Measurements from ENCODE around the gene S1PR1.
A peak's percentile ranks its signal among the peaks of the same experiment; 100 is the strongest.
"Not testable (repeated sequence)": the region's sequence is repeated elsewhere in the genome, so short reads cannot be mapped to it uniquely, and the experiment has no call there.

S1PR1 gene

GRCh38 chr1:101236516-101237228, at the start of gene S1PR1:
Gene S1PR1 (plus strand): TSS chr1:101237019. CDS start chr1:101238985, 1,966 bp downstream.
- TF ChIP-seq CTCF (IDR thresholded peaks at IDR 0.05; ENCODE audit: extremely low read depth, missing control alignments): no peak
- DNase-seq (ENCODE audit: low spot score): peak; percentile 15

DNA sequence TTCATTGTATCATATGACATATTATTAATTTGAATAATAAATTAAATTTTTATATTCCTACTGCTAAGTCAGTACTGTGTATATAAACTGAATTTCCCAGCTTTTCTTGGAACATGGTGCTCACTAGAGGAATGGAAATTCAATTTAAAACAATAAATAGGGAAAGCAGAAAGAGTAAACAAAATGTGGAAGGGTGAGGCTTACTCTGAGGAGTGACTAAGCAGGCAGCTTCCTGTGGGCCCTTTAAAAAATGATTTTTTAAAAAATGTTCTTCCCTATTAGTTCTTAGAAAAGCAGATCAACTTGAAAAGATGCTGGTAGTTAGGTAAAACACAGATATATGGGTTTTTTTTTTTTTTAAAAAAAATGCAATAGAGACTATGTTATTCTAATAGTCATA, 49.5 kb upstream of the S1PR1 start:
- TF ChIP-seq CTCF (IDR thresholded peaks at IDR 0.05; ENCODE audit: extremely low read depth, missing control alignments): no peak
- DNase-seq (ENCODE audit: low spot score): no peak

DNA sequence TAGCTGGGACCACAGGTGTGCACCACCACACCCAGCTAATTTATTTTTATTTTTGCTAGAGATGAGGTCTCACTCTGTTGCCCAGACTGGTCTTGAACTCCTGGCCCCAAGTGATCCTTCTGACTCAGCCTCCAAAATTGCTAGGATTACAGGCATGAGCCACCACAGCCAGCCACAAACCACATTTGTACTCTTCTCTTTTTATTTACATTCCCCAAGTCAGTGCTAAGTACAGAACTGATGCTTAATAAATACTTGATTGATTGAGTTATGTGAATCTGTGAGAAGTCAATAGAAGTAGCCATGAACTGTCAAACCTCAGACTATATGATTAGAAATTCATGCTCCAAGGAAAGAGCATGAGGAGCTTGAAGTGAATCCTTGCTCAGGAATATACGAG, 48.5 kb upstream of the S1PR1 start:
- no peak for TF ChIP-seq CTCF (IDR thresholded peaks at IDR 0.05; ENCODE audit: extremely low read depth, missing control alignments)
- no peak for DNase-seq (ENCODE audit: low spot score)

DNA sequence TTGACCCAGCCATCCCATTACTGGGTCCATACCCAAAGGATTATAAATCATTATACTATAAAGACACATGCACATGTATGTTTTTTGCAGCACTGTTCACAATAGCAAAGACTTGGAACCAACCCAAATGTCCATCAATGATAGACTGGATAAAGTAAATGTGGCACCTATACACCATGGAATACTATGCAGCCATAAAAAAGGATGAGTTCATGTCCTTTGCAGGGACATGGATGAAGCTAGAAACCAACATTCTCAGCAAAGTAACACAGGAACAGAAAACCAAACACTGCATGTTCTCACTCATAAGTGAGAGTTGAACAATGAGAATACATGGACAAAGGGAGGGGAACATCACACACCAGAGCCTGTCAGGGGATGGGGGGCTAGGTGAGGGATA, 47.9 kb upstream of the S1PR1 start:
- not testable (repeated sequence) for DNase-seq (ENCODE audit: low spot score)

DNA sequence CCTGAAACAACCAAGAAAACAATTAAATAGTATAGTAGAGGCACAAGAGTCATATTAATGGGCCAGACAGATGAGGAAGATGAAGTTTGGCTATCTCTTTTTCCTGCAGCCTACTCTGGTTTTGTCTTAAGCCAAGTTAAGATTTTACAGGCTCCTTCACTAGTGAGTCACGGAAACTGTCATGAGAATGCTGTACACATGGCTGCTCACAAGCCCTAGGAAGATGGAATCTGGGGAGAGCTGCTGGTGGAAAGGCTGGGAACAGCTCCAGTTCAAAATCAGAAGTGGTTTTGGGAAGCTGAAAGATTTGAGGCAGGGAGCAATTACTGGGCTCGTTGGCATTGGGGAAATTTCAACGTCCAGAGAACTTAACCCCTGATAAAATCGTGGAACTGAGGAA, 46.4 kb upstream of the S1PR1 start:
- no peak for TF ChIP-seq CTCF (IDR thresholded peaks at IDR 0.05; ENCODE audit: extremely low read depth, missing control alignments)
- DNase-seq (ENCODE audit: low spot score): no peak

DNA sequence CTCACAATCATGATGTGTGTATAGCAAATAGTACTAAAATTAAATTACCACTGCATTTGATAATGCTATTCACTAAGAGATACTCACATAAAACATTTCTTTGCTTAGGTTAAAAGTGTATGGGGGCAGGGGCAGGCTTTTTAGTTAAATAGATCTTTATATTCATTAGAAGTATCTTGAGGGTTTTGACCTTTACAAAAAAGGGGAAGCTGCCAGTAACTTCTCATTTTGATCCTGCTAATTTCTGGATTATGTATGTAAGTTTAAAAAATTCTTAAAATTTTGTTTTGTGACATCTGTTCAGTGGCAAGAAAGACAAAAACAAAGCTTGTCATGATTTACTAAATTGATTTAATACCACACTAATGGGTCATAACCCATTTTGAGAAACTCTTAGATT, 45.8 kb upstream of the S1PR1 start:
- DNase-seq (ENCODE audit: low spot score): no peak
- TF ChIP-seq CTCF (IDR thresholded peaks at IDR 0.05; ENCODE audit: extremely low read depth, missing control alignments): no peak

GRCh38 chr1:101193733-101194169, 43.1 kb upstream of the S1PR1 start:
- TF ChIP-seq CTCF (IDR thresholded peaks at IDR 0.05; ENCODE audit: extremely low read depth, missing control alignments): no peak
- DNase-seq (ENCODE audit: low spot score): no peak

DNA sequence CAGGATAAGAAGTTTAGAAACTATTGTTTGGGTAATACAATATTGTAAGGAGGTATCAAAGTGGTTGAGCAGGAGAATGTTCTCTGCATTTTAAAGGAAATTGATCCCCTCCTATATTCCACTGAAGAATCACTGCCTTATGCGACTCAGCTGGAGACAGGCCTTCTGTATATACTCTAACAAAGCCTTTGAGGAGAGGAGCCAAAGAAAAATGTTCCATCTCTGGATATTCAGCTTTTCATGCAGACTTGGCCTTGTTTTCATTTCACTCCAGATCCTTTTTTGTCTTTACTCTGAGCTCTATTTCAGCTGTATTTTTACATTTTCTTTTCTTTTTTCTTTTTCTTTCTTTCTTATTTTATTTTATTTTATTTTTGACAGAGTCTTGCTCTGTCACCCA, 42.1 kb upstream of the S1PR1 start:
- no peak for TF ChIP-seq CTCF (IDR thresholded peaks at IDR 0.05; ENCODE audit: extremely low read depth, missing control alignments)
- DNase-seq (ENCODE audit: low spot score): no peak

Measured in GM20000 (cell line).